ENCODE measurements around the gene TLE1.

- TF ChIP-seq, protein P1, sequence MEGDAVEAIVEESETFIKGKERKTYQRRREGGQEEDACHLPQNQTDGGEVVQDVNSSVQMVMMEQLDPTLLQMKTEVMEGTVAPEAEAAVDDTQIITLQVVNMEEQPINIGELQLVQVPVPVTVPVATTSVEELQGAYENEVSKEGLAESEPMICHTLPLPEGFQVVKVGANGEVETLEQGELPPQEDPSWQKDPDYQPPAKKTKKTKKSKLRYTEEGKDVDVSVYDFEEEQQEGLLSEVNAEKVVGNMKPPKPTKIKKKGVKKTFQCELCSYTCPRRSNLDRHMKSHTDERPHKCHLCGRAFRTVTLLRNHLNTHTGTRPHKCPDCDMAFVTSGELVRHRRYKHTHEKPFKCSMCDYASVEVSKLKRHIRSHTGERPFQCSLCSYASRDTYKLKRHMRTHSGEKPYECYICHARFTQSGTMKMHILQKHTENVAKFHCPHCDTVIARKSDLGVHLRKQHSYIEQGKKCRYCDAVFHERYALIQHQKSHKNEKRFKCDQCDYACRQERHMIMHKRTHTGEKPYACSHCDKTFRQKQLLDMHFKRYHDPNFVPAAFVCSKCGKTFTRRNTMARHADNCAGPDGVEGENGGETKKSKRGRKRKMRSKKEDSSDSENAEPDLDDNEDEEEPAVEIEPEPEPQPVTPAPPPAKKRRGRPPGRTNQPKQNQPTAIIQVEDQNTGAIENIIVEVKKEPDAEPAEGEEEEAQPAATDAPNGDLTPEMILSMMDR (IDR thresholded peaks at IDR 0.05): no peak
- TF ChIP-seq EP300 (IDR thresholded peaks at IDR 0.05) (no peak), POLR2A (IDR thresholded peaks at IDR 0.05) (no peak)
Observed at GRCh38 chr9:81566074-81566698, 123.2 kb downstream of the TLE1 start.

Data from stomach (tissue), 4 donors.